Endothelial cell of umbilical vein (primary cell): ENCODE data around the gene CNTN5. TPM values are rescaled to one million over a fixed set of nuclear protein-coding genes. Genes with fewer than 3 reads are reported as not detected.

Source experiments
- BruUV-seq: library from RNA; stranded (reverse); fragments of 400-500 nt; replicated peaks from 2 replicates; lab custom pipeline; 2021; lab: Mats Ljungman, UMichigan
- CTCF ChIA-PET: fragments of 300-600, 350-600 bp; sonication (Branson Sonifier 250); formaldehyde crosslinking; loops from one replicate; lab custom pipeline; 2021; ENCODE audit warnings: antibody characterized with exemption, inconsistent platforms; lab: Charles Lee
- POLR2A ChIA-PET: fragments of 300-600, 350-600 bp; sonication (Branson Sonifier 250); formaldehyde crosslinking; loops from one replicate; lab custom pipeline; 2021; ENCODE audit warnings: antibody characterized with exemption, inconsistent platforms; lab: Charles Lee
- DNase-seq: peaks from one replicate; pipeline ENCODE4 v3.0.0-alpha.2; 2011; ENCODE audit warnings: low read depth, low spot score
- FAIRE-seq: peaks from 2 replicates; lab custom pipeline; 2011; peaks lifted over from hg19 to GRCh38; lab: Jason Lieb, UNC
- H2AFZ ChIP-seq: 2 replicates; pipeline ENCODE4 v1.6.0; 2012; ENCODE audit warnings: low read depth, low read length, control low read depth, inconsistent platforms
- H3K27ac ChIP-seq: 2 replicates; pipeline ENCODE4 v1.5.1; 2011; ENCODE audit warnings: low read depth, mild to moderate bottlenecking, control low read depth, low read length, moderate library complexity; ENCODE audit not compliant: insufficient read depth
- H3K27me3 ChIP-seq, 2 experiments: 2 replicates each; pipeline versions ENCODE4 v1.6.0 to v1.6.1; 2011; ENCODE audit warnings: low read length in 2 of 2, mixed read lengths in 1 of 2; ENCODE audit not compliant: control insufficient read depth in 2 of 2, insufficient read depth in 2 of 2
- H3K36me3 ChIP-seq, 2 experiments: 2 replicates in 1 of 2; 3 replicates in 1 of 2; pipeline ENCODE4 v1.5.1; 2011; ENCODE audit warnings: low read length in 2 of 2, mild to moderate bottlenecking in 1 of 2, moderate library complexity in 1 of 2; ENCODE audit not compliant: control insufficient read depth in 2 of 2, insufficient read depth in 2 of 2; ENCODE audit errors: extremely low read depth in 1 of 2
- H3K4me1 ChIP-seq: 3 replicates; pipeline ENCODE4 v1.5.1; 2011; ENCODE audit warnings: mild to moderate bottlenecking, low read length; ENCODE audit not compliant: control insufficient read depth, insufficient read depth; ENCODE audit errors: extremely low read depth
- H3K4me2 ChIP-seq: 2 replicates; pipeline ENCODE4 v1.6.1; 2011; ENCODE audit warnings: low read length, control low read depth, mixed read lengths; ENCODE audit not compliant: insufficient read depth
- H3K4me3 ChIP-seq, 3 experiments: fragments of 200-600 bp in 1 of 3; sonication (generic), shearing (Covaris generic) in 1 of 3; replicated peaks in 1 of 3; 2 replicates each; pipeline ENCODE4 v1.5.1; 2011 to 2016; ENCODE audit warnings: control low read depth in 3 of 3, low read length in 3 of 3, mild to moderate bottlenecking in 2 of 3, inconsistent platforms in 1 of 3, low read depth in 1 of 3, moderate library complexity in 1 of 3; ENCODE audit not compliant: insufficient read depth in 1 of 3
- H3K79me2 ChIP-seq: 2 replicates; pipeline ENCODE4 v1.6.0; 2012; ENCODE audit warnings: low read length, inconsistent platforms; ENCODE audit not compliant: control insufficient read depth, insufficient read depth
- H3K9ac ChIP-seq: replicated peaks from 2 replicates; pipeline ENCODE3; 2011; ENCODE audit warnings: low read length, control low read depth; ENCODE audit not compliant: insufficient read depth; ENCODE audit errors: extremely low read depth
- H3K9me1 ChIP-seq: replicated peaks from 3 replicates; pipeline ENCODE4 v1.6.0; 2011; ENCODE audit warnings: mild to moderate bottlenecking, low read length; ENCODE audit not compliant: control insufficient read depth, insufficient read depth; ENCODE audit errors: extremely low read depth
- H3K9me3 ChIP-seq: replicated peaks from 2 replicates; pipeline ENCODE4 v1.5.1; 2012; ENCODE audit warnings: low read length, inconsistent platforms; ENCODE audit not compliant: control insufficient read depth, insufficient read depth
- H4K20me1 ChIP-seq: replicated peaks from 2 replicates; pipeline ENCODE3; 2011; ENCODE audit warnings: mild to moderate bottlenecking, low read length; ENCODE audit not compliant: control insufficient read depth, insufficient read depth; ENCODE audit errors: extremely low read depth
- EZH2 ChIP-seq: IDR thresholded peaks from 2 replicates; pipeline ENCODE4 v1.6.1; 2012; ENCODE audit warnings: borderline replicate concordance, low read depth, mild to moderate bottlenecking, moderate library complexity, low read length, inconsistent platforms; ENCODE audit not compliant: severe bottlenecking
- FOS ChIP-seq: IDR thresholded peaks from 2 replicates; pipeline ENCODE4 v1.6.1; 2011; ENCODE audit warnings: mild to moderate bottlenecking, low read length, moderate library complexity, borderline replicate concordance; ENCODE audit not compliant: insufficient read depth
- GATA2 ChIP-seq: IDR thresholded peaks from 2 replicates; pipeline ENCODE4 v1.7.0; 2011; ENCODE audit warnings: low read depth, mild to moderate bottlenecking, moderate library complexity, mixed read lengths, low read length; ENCODE audit not compliant: insufficient read length, insufficient read depth
- JUN ChIP-seq: IDR thresholded peaks from 2 replicates; pipeline ENCODE4 v1.6.1; 2011; ENCODE audit warnings: borderline replicate concordance, low read depth; ENCODE audit not compliant: insufficient read length, insufficient read depth
- MAX ChIP-seq: IDR thresholded peaks from 2 replicates; pipeline ENCODE4 v1.6.1; 2011; ENCODE audit not compliant: insufficient read depth, insufficient read length
- MYC ChIP-seq: IDR thresholded peaks from one replicate; pipeline ENCODE4 v1.6.1; 2011; ENCODE audit warnings: mild to moderate bottlenecking, low read depth, low read length
- POLR2A ChIP-seq: IDR thresholded peaks from 2 replicates; pipeline ENCODE4 v1.6.1; 2012; ENCODE audit warnings: low read depth, mild to moderate bottlenecking, control low read depth, low read length
- POLR2AphosphoS5 ChIP-seq: IDR thresholded peaks from 2 replicates; pipeline ENCODE4 v1.6.1; 2012; ENCODE audit warnings: low read depth, mild to moderate bottlenecking, control low read depth, low read length, moderate library complexity; ENCODE audit not compliant: insufficient read depth
- dilution Hi-C: fragments of 300-500 bp; cut with MboI; formaldehyde crosslinking; loops from one replicate; pipeline ENCODE4 v1.15.0; 2019; ENCODE audit warnings: low sequenced_read_pairs; ENCODE audit not compliant: extremely low pct_ligation_motif_present
- intact Hi-C: fragments of 100-400 bp; cut with micrococcal nuclease; formaldehyde crosslinking; loops from one replicate; pipeline ENCODE4 v1.10.0; 2022
- polyA plus RNA-seq, 4 experiments: library from polyadenylated mRNA; depleted of rRNA in 3 of 4; stranded (reverse) in 3 of 4; unstranded in 1 of 4; fragments of >200 nt; gene quantifications; 2 replicates each; pipeline versions ENCODE4 v1.2.1 to v1.2.3, GENCODE V29; 2011 to 2012; ENCODE audit warnings: missing spikeins in 1 of 4
- total RNA-seq: library from RNA; stranded (reverse); gene quantifications from 2 replicates; pipeline ENCODE4 v1.2.3, GENCODE V29; 2021
- TF ChIP-seq, protein P1 (sequence below), 2 donors: IDR thresholded peaks; 1 replicate in 1 of 2; 2 replicates in 1 of 2; pipeline ENCODE4 v1.5.1; 2011; ENCODE audit warnings: low read length in 2 of 2, mild to moderate bottlenecking in 2 of 2, moderate library complexity in 2 of 2, control low read depth in 1 of 2, inconsistent platforms in 1 of 2, low read depth in 1 of 2; ENCODE audit not compliant: insufficient read depth in 1 of 2; ENCODE audit errors: extremely low read depth in 1 of 2

Gene CNTN5
- total and polyA plus RNA-seq, 2 donors (not counting 3 experiments of a cell fraction or from before 2014, with no cell fraction given), result not detected

- no peak overlapping the region for H3K4me3 ChIP-seq
- TF ChIP-seq, protein P1, sequence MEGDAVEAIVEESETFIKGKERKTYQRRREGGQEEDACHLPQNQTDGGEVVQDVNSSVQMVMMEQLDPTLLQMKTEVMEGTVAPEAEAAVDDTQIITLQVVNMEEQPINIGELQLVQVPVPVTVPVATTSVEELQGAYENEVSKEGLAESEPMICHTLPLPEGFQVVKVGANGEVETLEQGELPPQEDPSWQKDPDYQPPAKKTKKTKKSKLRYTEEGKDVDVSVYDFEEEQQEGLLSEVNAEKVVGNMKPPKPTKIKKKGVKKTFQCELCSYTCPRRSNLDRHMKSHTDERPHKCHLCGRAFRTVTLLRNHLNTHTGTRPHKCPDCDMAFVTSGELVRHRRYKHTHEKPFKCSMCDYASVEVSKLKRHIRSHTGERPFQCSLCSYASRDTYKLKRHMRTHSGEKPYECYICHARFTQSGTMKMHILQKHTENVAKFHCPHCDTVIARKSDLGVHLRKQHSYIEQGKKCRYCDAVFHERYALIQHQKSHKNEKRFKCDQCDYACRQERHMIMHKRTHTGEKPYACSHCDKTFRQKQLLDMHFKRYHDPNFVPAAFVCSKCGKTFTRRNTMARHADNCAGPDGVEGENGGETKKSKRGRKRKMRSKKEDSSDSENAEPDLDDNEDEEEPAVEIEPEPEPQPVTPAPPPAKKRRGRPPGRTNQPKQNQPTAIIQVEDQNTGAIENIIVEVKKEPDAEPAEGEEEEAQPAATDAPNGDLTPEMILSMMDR (IDR thresholded peaks at IDR 0.05; ENCODE audit: extremely low read depth in 1 of 2, insufficient read depth in 1 of 2, low read depth in 1 of 2, low read length in 2 of 2), result no peak
- no peak for TF ChIP-seq MAX
- TF ChIP-seq POLR2AphosphoS5, result no peak
- TF ChIP-seq MYC, result no peak
- TF ChIP-seq POLR2A, result no peak
- dilution Hi-C loops (no loop called here), intact Hi-C loops (no loop called here)
- no peaks in the 10 kb centered on the region for H3K9me1 ChIP-seq
- no peaks in the 10 kb centered on the region for H3K4me1 ChIP-seq
- no peaks in the 10 kb centered on the region for H3K36me3 ChIP-seq
- DNase-seq (no peak), FAIRE-seq (no peak)
- H3K9me3 ChIP-seq, result peaks cover 2% of the 10 kb centered on the region
- CTCF ChIA-PET, result no interaction called here
- no TSS peak for BruUV-seq
- no peaks in the 10 kb centered on the region for H3K27me3 ChIP-seq
- no peak overlapping the region for H3K4me2 ChIP-seq
- POLR2A ChIA-PET, result no interaction called here
- no peak overlapping the region for H2AFZ ChIP-seq
- H3K79me2 ChIP-seq, result no peaks in the 10 kb centered on the region
- H3K9ac ChIP-seq, result no peak overlapping the region
- H3K27ac ChIP-seq, result no peak overlapping the region
- H4K20me1 ChIP-seq, result no peaks in the 10 kb centered on the region
Measured at GRCh38 chr11:99718291-99718690, 697.5 kb downstream of the CNTN5 start.

DNA sequence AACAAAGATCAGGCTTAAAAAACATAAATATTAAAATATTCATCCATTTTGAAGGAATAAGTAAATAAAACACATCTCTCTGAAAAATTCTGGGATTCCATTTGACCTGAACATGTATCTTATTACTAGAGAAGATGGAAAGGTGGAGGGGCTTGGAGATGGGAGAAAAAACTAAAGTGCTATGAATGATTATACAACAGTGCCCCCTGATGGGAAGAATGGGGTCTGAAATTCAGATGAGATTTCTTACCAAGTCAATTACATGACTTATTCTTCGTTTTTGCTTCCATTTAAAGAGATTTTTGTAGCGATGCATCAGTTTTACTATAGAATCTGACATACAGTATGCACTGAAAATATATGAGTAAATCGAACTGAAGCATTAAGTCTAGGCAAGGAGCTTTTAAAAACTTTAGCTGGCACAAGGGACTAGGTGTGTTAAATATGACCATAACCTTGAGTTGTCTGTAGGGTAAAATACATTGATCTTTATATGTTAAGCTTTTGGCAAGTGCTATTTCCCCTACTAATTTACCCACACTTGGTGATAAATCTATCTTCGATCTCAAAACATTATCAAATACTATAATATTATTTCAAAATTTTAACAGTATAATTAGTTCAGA, 718.8 kb downstream of the CNTN5 start:
- Histone ChIP-seq H3K27ac (no peak overlapping the region), H3K4me2 (no peak overlapping the region), H3K27me3 (no peaks in the 10 kb centered on the region), H3K79me2 (no peaks in the 10 kb centered on the region), H3K9me1 (no peaks in the 10 kb centered on the region), H3K9ac (no peak overlapping the region), H4K20me1 (no peaks in the 10 kb centered on the region), H3K4me3 (no peak overlapping the region), H2AFZ (no peak overlapping the region), H3K36me3 (no peaks in the 10 kb centered on the region), H3K9me3 (no peaks in the 10 kb centered on the region), H3K4me1 (no peaks in the 10 kb centered on the region)
- TF ChIP-seq MYC (no peak), POLR2A (no peak), GATA2 (no peak), POLR2AphosphoS5 (no peak), FOS (no peak), JUN (no peak), EZH2 (no peak), MAX (no peak)
- TF ChIP-seq, protein P1 (IDR thresholded peaks at IDR 0.05; ENCODE audit: extremely low read depth in 1 of 2, insufficient read depth in 1 of 2, low read depth in 1 of 2, low read length in 2 of 2), result no peak
- intact Hi-C loops, result no loop called here
- ChIA-PET CTCF (interaction anchor here (0.6 kb wide), 1 partner anchor 73 kb away, joined by 3 read pairs; no protein-coding TSS in a partner anchor), POLR2A (no interaction called here)
- no TSS peak for BruUV-seq
- no peak for FAIRE-seq
- DNase-seq, result no peak
- dilution Hi-C loops, result no loop called here
